Activated CD4-positive, alpha-beta T cell treated with anti-CD3 and anti-CD28 coated beads for 36 hours (primary cell): Measurements from ENCODE around the gene CAMK2D. TPM values are rescaled to one million over a fixed set of nuclear protein-coding genes. Genes with fewer than 3 reads are reported as not detected.
A peak's percentile ranks its signal among the peaks of the same experiment; 100 is the strongest.

Experiments used
- ATAC-seq: fragments of 200-7000 bp; cut with Tn5 transposase; one replicate; pipeline ENCODE4 v1.10.0; 2021; ENCODE audit warnings: mild to moderate bottlenecking, moderate library complexity
- CTCF ChIA-PET: fragments of 350-600 bp; sonication (Branson Sonifier 250); formaldehyde crosslinking; loops from one replicate; lab custom pipeline; 2021; ENCODE audit warnings: antibody characterized with exemption; lab: Charles Lee
- POLR2A ChIA-PET: fragments of 350-600 bp; sonication (Branson Sonifier 250); formaldehyde crosslinking; loops from one replicate; lab custom pipeline; 2021; ENCODE audit warnings: antibody characterized with exemption, inconsistent platforms; lab: Charles Lee
- DNase-seq: peaks from one replicate; pipeline ENCODE4 v3.0.0-alpha.2; 2020
- H3K27ac Mint-ChIP-seq: one replicate; pipeline ENCODE4 v1.8.0; 2021; ENCODE audit warnings: mixed read lengths
- H3K27me3 Mint-ChIP-seq: one replicate; pipeline ENCODE4 v1.8.0; 2021; ENCODE audit warnings: mixed read lengths
- H3K36me3 Mint-ChIP-seq: one replicate; pipeline ENCODE4 v1.8.0; 2021; ENCODE audit warnings: low read depth, mixed read lengths
- H3K4me1 Mint-ChIP-seq: one replicate; pipeline ENCODE4 v1.8.0; 2021; ENCODE audit warnings: mixed read lengths
- H3K4me3 Mint-ChIP-seq: one replicate; pipeline ENCODE4 v1.8.0; 2021; ENCODE audit warnings: mild to moderate bottlenecking, moderate library complexity, mixed read lengths
- H3K9me3 Mint-ChIP-seq: one replicate; pipeline ENCODE4 v1.8.0; 2021; ENCODE audit warnings: low read depth, mixed read lengths
- intact Hi-C, 2 experiments: fragments of 100-400 bp; cut with DNase I in 1 of 2; cut with micrococcal nuclease in 1 of 2; formaldehyde crosslinking; loops; one replicate each; pipeline versions ENCODE4 v1.14.2 to v1.15.1; 2022 to 2024; cut with DNase I, micrococcal nuclease
- total RNA-seq, 2 experiments: library from RNA; stranded (reverse); gene quantifications; one replicate each; pipeline ENCODE4 v1.2.3, GENCODE V29; 2021

Gene CAMK2D
- total RNA-seq, 2 experiments from 2014 or later, result 70.3 to 71.3 TPM

DNA sequence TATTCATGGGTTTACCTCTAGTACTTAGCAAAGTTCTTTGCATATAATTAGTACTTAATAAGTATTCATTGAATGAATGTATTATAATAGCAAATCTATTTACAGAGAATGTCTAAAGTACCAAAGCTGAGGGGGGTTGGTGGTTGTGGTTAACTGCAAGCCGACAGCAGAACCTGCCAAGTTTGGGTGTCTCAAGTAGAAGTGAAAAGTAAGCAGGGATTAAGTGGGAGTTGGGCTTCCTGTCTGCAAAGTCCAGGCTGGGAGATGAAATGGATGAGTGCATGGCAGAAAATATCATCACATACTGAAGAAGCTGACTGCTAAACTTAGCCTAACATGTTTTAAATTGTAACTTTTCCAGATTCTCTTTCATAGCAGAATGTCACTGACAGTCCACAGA, 169.6 kb downstream of the CAMK2D start:
- no peak overlapping the region for H3K4me3 Mint-ChIP-seq
- H3K4me1 Mint-ChIP-seq, result peaks cover 51% of the 10 kb centered on the region
- peaks cover 52% of the 10 kb centered on the region for H3K36me3 Mint-ChIP-seq
- no peak for ATAC-seq
- no peaks in the 10 kb centered on the region for H3K27me3 Mint-ChIP-seq
- H3K27ac Mint-ChIP-seq, result no peak overlapping the region
- H3K9me3 Mint-ChIP-seq, result no peaks in the 10 kb centered on the region
- ChIA-PET CTCF (interaction anchor here (0.7 to 1.4 kb wide), 2 partner anchors 14 to 17 kb away, joined by 3 to 5 read pairs; no protein-coding TSS in a partner anchor), POLR2A (no interaction called here)
- intact Hi-C loops, result no loop called here
- DNase-seq, result no peak

DNA sequence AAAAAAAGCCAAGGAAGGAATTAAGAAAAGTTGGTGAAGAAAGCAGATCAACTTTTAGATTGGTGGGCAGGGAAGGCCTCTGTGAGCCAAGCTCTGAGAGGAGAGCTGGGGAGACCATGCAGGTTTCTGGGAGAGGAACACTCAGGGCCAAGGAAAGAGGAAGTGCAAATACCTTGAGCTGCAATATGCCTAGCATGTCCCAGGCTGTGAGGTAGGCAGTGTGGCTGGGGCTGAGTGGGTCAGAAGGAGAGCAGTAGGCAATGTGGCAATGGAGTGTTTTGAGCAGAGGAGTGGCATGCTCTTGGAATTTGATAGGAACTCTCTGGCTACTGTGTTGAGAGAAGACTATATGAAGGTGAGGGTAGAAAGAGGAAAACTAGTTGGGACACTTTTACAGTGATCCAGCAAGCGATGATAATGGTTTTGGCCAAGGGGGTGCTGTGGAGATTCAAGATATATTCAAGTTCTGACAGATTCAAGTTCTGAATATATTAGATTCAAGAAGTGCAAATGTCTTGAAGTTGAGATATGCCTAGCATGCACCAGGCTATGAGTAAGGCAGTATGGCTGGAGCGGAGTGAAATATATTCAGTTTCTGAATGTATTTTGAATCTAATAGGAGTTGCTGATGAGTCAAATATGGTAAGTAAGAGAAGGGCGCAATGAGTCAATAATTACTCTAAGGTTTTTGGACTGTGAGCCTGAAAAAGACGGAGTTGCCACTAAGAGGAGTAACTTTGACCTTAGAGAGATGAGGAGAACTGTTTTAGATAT, 172.5 kb downstream of the CAMK2D start:
- DNase-seq (no peak), ATAC-seq (peak; percentile 76)
- H3K27me3 Mint-ChIP-seq, result no peaks in the 10 kb centered on the region
- ChIA-PET CTCF (no interaction called here), POLR2A (no interaction called here)
- no peaks in the 10 kb centered on the region for H3K9me3 Mint-ChIP-seq
- H3K4me1 Mint-ChIP-seq, result peaks cover 27% of the 10 kb centered on the region
- H3K4me3 Mint-ChIP-seq, result no peak overlapping the region
- H3K27ac Mint-ChIP-seq, result no peak overlapping the region
- peaks cover 34% of the 10 kb centered on the region for H3K36me3 Mint-ChIP-seq
- intact Hi-C loops, result no loop called here

DNA sequence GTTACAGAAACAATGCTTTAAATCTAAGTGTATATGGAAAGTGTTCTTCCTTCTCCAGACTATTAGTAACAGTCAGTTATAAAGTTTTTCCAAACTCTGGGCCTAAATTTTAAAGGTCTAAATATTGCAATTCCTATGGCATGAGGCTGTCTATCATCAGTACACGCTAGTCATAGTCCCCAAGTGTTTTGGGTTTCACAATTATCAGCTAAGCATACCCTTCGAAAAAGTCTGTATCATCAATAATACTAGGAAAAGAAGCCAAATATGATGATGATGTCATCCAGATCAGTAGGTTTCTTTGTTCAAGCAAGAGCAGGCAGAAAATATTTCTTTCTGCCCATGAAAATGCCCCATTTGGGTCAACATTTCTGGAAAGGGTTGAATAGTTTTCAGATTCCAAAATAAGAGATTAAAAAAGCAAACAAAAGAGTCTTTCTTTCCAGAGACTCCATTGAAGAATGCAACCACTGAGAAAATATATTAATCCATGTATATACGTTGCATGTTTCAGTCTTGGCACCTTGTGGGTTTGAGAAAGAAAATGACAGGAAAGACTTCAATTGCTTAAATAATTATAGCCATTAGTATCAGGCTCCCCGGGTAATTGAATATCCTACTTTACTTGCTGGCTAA, 173.8 kb downstream of the CAMK2D start:
- ATAC-seq (no peak), DNase-seq (no peak)
- ChIA-PET CTCF (no interaction called here), POLR2A (no interaction called here)
- intact Hi-C loops, result no loop called here
- H3K36me3 Mint-ChIP-seq, result peaks cover 32% of the 10 kb centered on the region
- no peaks in the 10 kb centered on the region for H3K9me3 Mint-ChIP-seq
- H3K4me3 Mint-ChIP-seq, result no peak overlapping the region
- H3K4me1 Mint-ChIP-seq, result peaks cover 21% of the 10 kb centered on the region
- no peak overlapping the region for H3K27ac Mint-ChIP-seq
- H3K27me3 Mint-ChIP-seq, result no peaks in the 10 kb centered on the region

DNA sequence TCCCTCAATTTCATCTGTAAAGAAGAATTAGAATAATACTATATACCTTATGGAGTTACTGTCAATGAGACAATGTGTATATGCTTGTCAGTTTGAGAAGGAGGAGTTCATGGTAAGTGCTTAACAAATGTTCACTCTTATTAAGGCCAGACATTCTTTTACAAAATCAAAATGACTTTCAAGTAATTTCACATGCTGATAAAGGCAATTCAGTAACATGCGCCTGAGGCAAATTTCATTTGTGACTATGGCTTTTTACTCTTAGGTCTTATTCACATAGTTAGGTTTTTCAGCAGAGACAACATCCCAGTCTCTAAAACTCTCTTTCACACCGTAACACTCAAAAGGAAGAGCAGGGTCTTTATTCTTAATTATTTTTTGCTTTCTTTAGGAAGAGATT, 174.4 kb downstream of the CAMK2D start:
- Mint-ChIP-seq H3K27me3 (no peaks in the 10 kb centered on the region), H3K9me3 (no peaks in the 10 kb centered on the region), H3K4me3 (no peak overlapping the region), H3K27ac (no peak overlapping the region), H3K4me1 (peaks cover 20% of the 10 kb centered on the region), H3K36me3 (peaks cover 32% of the 10 kb centered on the region)
- DNase-seq (no peak), ATAC-seq (no peak)
- intact Hi-C loops, result no loop called here
- ChIA-PET CTCF (interaction anchor here (1.0 to 1.4 kb wide), 2 partner anchors 9 to 12 kb away, joined by 4 read pairs; no protein-coding TSS in a partner anchor), POLR2A (no interaction called here)

DNA sequence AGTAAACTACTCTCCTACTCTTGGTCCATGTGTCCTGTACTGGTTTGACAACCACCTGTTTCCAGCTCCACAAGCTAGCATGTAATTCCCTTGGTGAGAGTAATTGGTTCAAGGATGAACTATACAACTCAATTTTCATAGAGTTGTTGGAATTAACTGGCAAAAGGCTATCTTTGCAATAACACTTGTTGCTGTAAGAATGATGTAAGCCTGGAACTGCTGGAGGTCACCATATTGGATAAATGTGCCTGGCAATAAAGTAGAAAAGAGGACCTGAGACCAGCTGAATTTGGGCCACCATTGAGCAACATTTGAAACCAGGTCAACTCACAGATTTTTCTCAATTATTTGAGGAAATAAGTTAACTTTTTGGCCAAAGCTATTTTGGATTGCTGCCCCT, 175.5 kb downstream of the CAMK2D start:
- Mint-ChIP-seq H3K36me3 (peaks cover 34% of the 10 kb centered on the region), H3K4me3 (no peak overlapping the region), H3K4me1 (peaks cover 18% of the 10 kb centered on the region), H3K27me3 (no peaks in the 10 kb centered on the region), H3K27ac (no peak overlapping the region), H3K9me3 (no peaks in the 10 kb centered on the region)
- DNase-seq (no peak), ATAC-seq (no peak)
- CTCF ChIA-PET, result interaction anchor here (1.0 to 1.4 kb wide), 4 partner anchors 8 to 91 kb away, joined by 3 to 4 read pairs (median 4); no protein-coding TSS in a partner anchor
- POLR2A ChIA-PET, result no interaction called here
- intact Hi-C loops, result no loop called here

DNA sequence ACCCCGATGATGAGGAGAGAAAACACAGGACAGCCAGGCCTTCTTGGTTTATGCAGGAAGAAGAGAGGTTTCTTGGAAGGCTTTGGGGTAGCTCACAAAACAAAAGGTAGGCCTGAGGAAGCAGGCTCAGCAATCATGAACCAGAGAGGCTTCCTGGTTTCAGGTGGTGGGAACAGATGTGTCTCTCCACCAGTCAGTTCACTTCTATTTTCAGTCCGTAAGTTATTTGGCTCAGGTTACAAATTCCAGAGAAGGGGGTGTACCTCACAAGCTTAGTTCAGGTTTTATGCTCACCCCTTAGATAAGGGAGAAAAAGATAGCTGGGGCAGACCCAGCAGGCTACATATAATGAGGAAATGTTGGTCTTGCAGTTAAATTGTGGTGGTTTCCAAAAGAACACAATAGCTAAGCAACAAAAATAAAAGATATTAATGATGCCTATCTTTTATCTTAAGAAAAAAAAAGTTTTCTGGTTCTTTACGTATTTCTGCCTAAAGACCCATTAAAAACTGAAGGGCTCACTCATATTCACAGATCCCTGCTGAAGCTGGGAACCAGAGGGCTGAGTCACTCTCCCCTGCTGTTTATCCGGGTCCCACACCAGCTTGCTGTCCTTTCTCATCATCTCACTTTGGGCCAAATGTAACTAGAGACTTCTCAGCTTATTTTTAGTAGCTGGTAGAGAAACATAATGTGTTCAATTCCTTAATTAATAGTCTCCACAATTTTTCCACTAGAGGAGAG, 177.0 kb downstream of the CAMK2D start:
- no peak for DNase-seq
- intact Hi-C loops, result no loop called here
- Mint-ChIP-seq H3K9me3 (no peaks in the 10 kb centered on the region), H3K36me3 (peaks cover 28% of the 10 kb centered on the region), H3K27me3 (no peaks in the 10 kb centered on the region), H3K4me3 (no peak overlapping the region), H3K27ac (peak overlapping the region; percentile 15), H3K4me1 (peaks cover 21% of the 10 kb centered on the region)
- no peak for ATAC-seq
- CTCF ChIA-PET, result no interaction called here
- POLR2A ChIA-PET, result interaction anchor here (0.5 to 0.6 kb wide), 2 partner anchors 10 to 174 kb away, joined by 3 read pairs; no protein-coding TSS in a partner anchor

DNA sequence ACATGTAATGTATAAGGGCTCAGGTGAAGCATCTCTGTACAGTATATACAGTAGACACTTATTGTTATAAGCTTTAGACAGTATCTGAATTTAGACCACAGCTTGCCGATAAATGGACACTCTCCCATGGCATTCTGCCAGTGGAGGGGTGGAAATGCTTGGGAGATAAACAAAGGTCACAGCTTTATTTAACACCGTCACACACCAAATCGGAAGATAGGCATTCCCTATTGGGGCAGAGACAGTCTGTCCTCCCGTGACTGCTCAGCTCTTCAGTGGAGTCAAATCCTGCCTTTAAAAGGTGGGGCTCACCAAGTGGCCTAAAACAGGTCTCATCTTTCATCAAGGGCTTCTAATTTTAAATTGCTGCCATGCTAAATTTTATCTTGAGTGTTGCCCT, 178.8 kb downstream of the CAMK2D start:
- H3K9me3 Mint-ChIP-seq, result no peaks in the 10 kb centered on the region
- H3K27me3 Mint-ChIP-seq, result no peaks in the 10 kb centered on the region
- ATAC-seq (no peak), DNase-seq (no peak)
- intact Hi-C loops, result no loop called here
- peaks cover 26% of the 10 kb centered on the region for H3K36me3 Mint-ChIP-seq
- no peak overlapping the region for H3K27ac Mint-ChIP-seq
- CTCF ChIA-PET, result interaction anchor here (0.6 to 0.8 kb wide), 2 partner anchors 15 kb away, joined by 3 read pairs; no protein-coding TSS in a partner anchor
- H3K4me3 Mint-ChIP-seq, result no peak overlapping the region
- H3K4me1 Mint-ChIP-seq, result peaks cover 29% of the 10 kb centered on the region
- POLR2A ChIA-PET, result no interaction called here

DNA sequence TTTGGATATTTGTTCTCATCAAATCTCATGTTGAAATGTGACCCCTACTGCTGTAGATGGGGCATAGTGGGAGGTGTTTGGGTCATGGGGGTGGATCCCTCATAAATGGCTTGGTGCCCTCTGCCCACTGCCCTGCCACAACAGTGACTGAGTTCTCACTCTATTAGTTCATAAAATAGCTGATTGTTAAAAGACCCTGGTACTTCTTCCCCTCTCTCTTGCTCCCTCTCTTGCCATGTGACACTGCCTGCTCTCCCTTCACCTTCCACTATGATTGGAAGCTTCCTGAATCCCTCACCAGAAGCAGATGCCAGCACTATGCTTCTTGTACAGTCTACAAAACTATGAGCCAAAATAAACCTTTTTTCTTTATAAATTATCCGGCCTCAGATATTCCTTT, 182.2 kb downstream of the CAMK2D start:
- no peak for DNase-seq
- ChIA-PET CTCF (interaction anchor here (0.6 to 1.2 kb wide), 2 partner anchors 20 to 34 kb away, joined by 3 read pairs; no protein-coding TSS in a partner anchor), POLR2A (no interaction called here)
- ATAC-seq, result no peak
- no peak overlapping the region for H3K27ac Mint-ChIP-seq
- H3K4me1 Mint-ChIP-seq, result peaks cover 54% of the 10 kb centered on the region
- no peak overlapping the region for H3K4me3 Mint-ChIP-seq
- no peaks in the 10 kb centered on the region for H3K27me3 Mint-ChIP-seq
- H3K9me3 Mint-ChIP-seq, result no peaks in the 10 kb centered on the region
- peaks cover 23% of the 10 kb centered on the region for H3K36me3 Mint-ChIP-seq
- intact Hi-C loops, result no loop called here

DNA sequence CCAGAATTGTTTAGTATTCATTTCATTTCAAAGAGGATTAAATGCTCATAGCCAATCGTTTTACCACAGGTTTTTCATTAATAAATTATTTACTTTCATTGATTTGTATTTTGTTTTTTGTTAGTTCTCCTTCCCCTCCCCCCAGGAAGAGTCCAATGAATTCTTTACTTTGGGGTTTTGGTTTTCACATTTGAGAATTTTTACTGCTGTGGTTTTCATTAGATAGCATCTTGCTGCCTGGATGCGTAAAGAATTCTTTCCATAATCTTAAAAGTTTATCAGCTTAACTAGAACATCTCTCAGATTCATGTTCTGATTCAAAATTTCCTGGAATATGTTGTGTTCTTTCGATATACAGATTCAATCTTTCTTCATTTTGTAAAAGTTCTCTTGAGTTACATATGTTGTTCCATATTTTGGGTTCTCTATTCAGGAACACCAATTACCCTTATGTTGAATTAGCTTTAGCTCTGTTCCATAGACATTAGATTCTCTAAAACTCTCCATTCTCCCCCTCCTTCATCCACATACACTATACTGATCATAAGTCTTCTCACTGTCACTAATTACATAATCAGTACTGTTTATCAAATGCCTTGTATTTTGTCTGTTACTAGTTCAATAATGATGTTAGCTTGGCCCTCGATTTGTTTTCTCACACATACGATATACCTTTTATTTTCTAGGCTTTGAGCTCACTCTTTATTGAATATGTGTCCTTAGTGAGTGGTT, 184.4 kb downstream of the CAMK2D start:
- POLR2A ChIA-PET, result no interaction called here
- Mint-ChIP-seq H3K27ac (peak overlapping the region; percentile 72), H3K27me3 (no peaks in the 10 kb centered on the region), H3K4me1 (peaks cover 66% of the 10 kb centered on the region), H3K9me3 (peaks cover 12% of the 10 kb centered on the region), H3K36me3 (peaks cover 31% of the 10 kb centered on the region), H3K4me3 (no peak overlapping the region)
- DNase-seq (no peak), ATAC-seq (no peak)
- intact Hi-C loops, result no loop called here
- CTCF ChIA-PET, result interaction anchor here (0.8 to 1.9 kb wide), 4 partner anchors 9 to 144 kb away, joined by 3 to 5 read pairs (median 4); no protein-coding TSS in a partner anchor

DNA sequence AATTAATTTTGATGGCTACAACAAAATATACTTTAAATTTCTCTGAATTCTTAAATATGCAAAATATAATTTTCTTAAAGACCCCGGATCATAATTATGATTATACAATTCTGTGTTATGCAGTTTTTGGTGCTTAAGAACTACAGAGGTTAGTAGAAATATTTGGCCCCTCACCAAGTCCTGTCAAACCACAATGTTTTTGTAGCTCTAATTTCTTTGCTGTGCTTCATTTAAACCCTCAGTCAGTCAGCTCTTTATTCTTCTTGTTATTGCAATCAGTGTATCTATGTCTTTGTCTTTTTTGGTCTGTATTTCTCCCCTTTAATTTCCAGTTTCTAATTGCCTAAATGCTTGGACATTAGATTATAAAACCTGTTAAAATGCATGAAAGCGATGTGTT, 186.1 kb downstream of the CAMK2D start:
- Mint-ChIP-seq H3K27ac (no peak overlapping the region), H3K27me3 (no peaks in the 10 kb centered on the region), H3K4me3 (no peak overlapping the region), H3K4me1 (peaks cover 66% of the 10 kb centered on the region), H3K9me3 (peaks cover 12% of the 10 kb centered on the region), H3K36me3 (peaks cover 28% of the 10 kb centered on the region)
- no peak for ATAC-seq
- DNase-seq, result no peak
- ChIA-PET CTCF (interaction anchor here (1.0 to 1.4 kb wide), 2 partner anchors 8 to 11 kb away, joined by 4 read pairs; no protein-coding TSS in a partner anchor), POLR2A (no interaction called here)
- intact Hi-C loops, result no loop called here
